ENCODE data around the gene TTBK1.

Gene TTBK1

GRCh38 chr6:43310134-43310533 lies 66.9 kb downstream of the TTBK1 start:
- no peak for TF ChIP-seq EGR1 (IDR thresholded peaks at IDR 0.05)
- no peak for TF ChIP-seq EP300 (IDR thresholded peaks at IDR 0.05; ENCODE audit: borderline replicate concordance)
- TF ChIP-seq CEBPB (IDR thresholded peaks at IDR 0.05), result no peak
- no peak for TF ChIP-seq TCF12 (IDR thresholded peaks at IDR 0.05; ENCODE audit: low read depth)
- no peak for TF ChIP-seq YY1 (IDR thresholded peaks at IDR 0.05; ENCODE audit: low read depth)
- no peak for TF ChIP-seq TAF1 (IDR thresholded peaks at IDR 0.05; ENCODE audit: low read depth)
- TF ChIP-seq MAX (IDR thresholded peaks at IDR 0.05), result no peak
- no peak for TF ChIP-seq ZBTB7A (IDR thresholded peaks at IDR 0.05; ENCODE audit: low read depth)
- TF ChIP-seq NFIC (IDR thresholded peaks at IDR 0.05), result no peak
- TF ChIP-seq RAD21 (IDR thresholded peaks at IDR 0.05; ENCODE audit: low read depth), result no peak
- TF ChIP-seq CREB1 (IDR thresholded peaks at IDR 0.05; ENCODE audit: low read depth), result no peak
- no peak for TF ChIP-seq TEAD4 (IDR thresholded peaks at IDR 0.05)
- TF ChIP-seq REST (IDR thresholded peaks at IDR 0.05; ENCODE audit: low read depth), result no peak
- TF ChIP-seq FOXM1 (IDR thresholded peaks at IDR 0.05; ENCODE audit: borderline replicate concordance, low read depth), result no peak
- no peak for TF ChIP-seq USF1 (IDR thresholded peaks at IDR 0.05)

- TF ChIP-seq YY1 (IDR thresholded peaks at IDR 0.05; ENCODE audit: low read depth) (no peak), EP300 (IDR thresholded peaks at IDR 0.05; ENCODE audit: borderline replicate concordance) (no peak)
These were observed 67.3 kb downstream of the TTBK1 start for GRCh38 chr6:43310624-43311023.

GRCh38 chr6:43311666-43312065 lies 68.4 kb downstream of the TTBK1 start:
- TF ChIP-seq FOXM1 (IDR thresholded peaks at IDR 0.05; ENCODE audit: borderline replicate concordance, low read depth), result no peak
- no peak for TF ChIP-seq YY1 (IDR thresholded peaks at IDR 0.05; ENCODE audit: low read depth)

- TF ChIP-seq REST (IDR thresholded peaks at IDR 0.05; ENCODE audit: low read depth) (no peak), ZBTB7A (IDR thresholded peaks at IDR 0.05; ENCODE audit: low read depth) (no peak), EP300 (IDR thresholded peaks at IDR 0.05; ENCODE audit: borderline replicate concordance) (no peak), USF1 (IDR thresholded peaks at IDR 0.05) (no peak), NFIC (IDR thresholded peaks at IDR 0.05) (no peak), CREB1 (IDR thresholded peaks at IDR 0.05; ENCODE audit: low read depth) (no peak), TCF12 (IDR thresholded peaks at IDR 0.05; ENCODE audit: low read depth) (no peak), MAX (IDR thresholded peaks at IDR 0.05) (no peak), YY1 (IDR thresholded peaks at IDR 0.05; ENCODE audit: low read depth) (no peak), TEAD4 (IDR thresholded peaks at IDR 0.05) (no peak), EGR1 (IDR thresholded peaks at IDR 0.05) (no peak), FOXM1 (IDR thresholded peaks at IDR 0.05; ENCODE audit: borderline replicate concordance, low read depth) (no peak), RAD21 (IDR thresholded peaks at IDR 0.05; ENCODE audit: low read depth) (no peak), CEBPB (IDR thresholded peaks at IDR 0.05) (no peak), TAF1 (IDR thresholded peaks at IDR 0.05; ENCODE audit: low read depth) (no peak)
These were observed 70.5 kb downstream of the TTBK1 start for GRCh38 chr6:43313813-43314212.

GRCh38 chr6:43318011-43318410 lies 74.7 kb downstream of the TTBK1 start:
- TF ChIP-seq ZBTB7A (IDR thresholded peaks at IDR 0.05; ENCODE audit: low read depth), result no peak
- no peak for TF ChIP-seq RAD21 (IDR thresholded peaks at IDR 0.05; ENCODE audit: low read depth)
- no peak for TF ChIP-seq REST (IDR thresholded peaks at IDR 0.05; ENCODE audit: low read depth)
- TF ChIP-seq EGR1 (IDR thresholded peaks at IDR 0.05), result no peak
- no peak for TF ChIP-seq CEBPB (IDR thresholded peaks at IDR 0.05)
- no peak for TF ChIP-seq CREB1 (IDR thresholded peaks at IDR 0.05; ENCODE audit: low read depth)
- TF ChIP-seq TCF12 (IDR thresholded peaks at IDR 0.05; ENCODE audit: low read depth), result no peak
- TF ChIP-seq TAF1 (IDR thresholded peaks at IDR 0.05; ENCODE audit: low read depth), result no peak
- no peak for TF ChIP-seq USF1 (IDR thresholded peaks at IDR 0.05)
- no peak for TF ChIP-seq TEAD4 (IDR thresholded peaks at IDR 0.05)
- no peak for TF ChIP-seq NFIC (IDR thresholded peaks at IDR 0.05)

All from Ishikawa (cell line).